K562 (cell line): ENCODE data around the gene NUP50. TPM values are rescaled to one million over a fixed set of nuclear protein-coding genes. Genes with fewer than 3 reads are reported as not detected.

Source experiments
- ATAC-seq: fragments of 200-7000 bp; cut with Tn5 transposase; 3 replicates; pipeline ENCODE4 v1.9.1; 2020; ENCODE audit warnings: moderate library complexity
- BruUV-seq: library from RNA; stranded (reverse); fragments of 400-500 nt; replicated peaks from 2 replicates; lab custom pipeline; 2021; lab: Mats Ljungman, UMichigan
- CTCF ChIA-PET: fragments of 300-600 bp; formaldehyde crosslinking; extraction: SDS; loops from one replicate; lab custom pipeline; 2021; ENCODE audit warnings: low intra/inter-chr PET ratio; lab: Yijun Ruan, JAX
- POLR2A ChIA-PET: fragments of 300-600, 350-650 bp; sonication (Branson Sonifier 250); formaldehyde crosslinking; extraction: SDS; loops from one replicate; lab custom pipeline; 2021; ENCODE audit warnings: antibody characterized with exemption, inconsistent platforms; lab: Yijun Ruan, JAX
- DNase-seq, 4 experiments: peaks; one replicate each; pipeline versions ENCODE4 v3.0.0 to v3.0.0-alpha.2; 2011 to 2018; ENCODE audit warnings: low spot score in 3 of 4, mixed read lengths in 3 of 4; ENCODE audit errors: extremely low read depth in 1 of 4
- FAIRE-seq: peaks from 2 replicates; lab custom pipeline; 2011; peaks lifted over from hg19 to GRCh38; lab: Jason Lieb, UNC
- H2AFZ ChIP-seq: 2 replicates; pipeline ENCODE4 v1.6.0; 2011; ENCODE audit warnings: low read depth, low read length, control low read depth, inconsistent platforms
- H3K27ac ChIP-seq: fragments of 200-600 bp; 3 replicates; pipeline ENCODE4 v1.8.0; 2011; ENCODE audit warnings: low read depth, mild to moderate bottlenecking, control low read depth, inconsistent platforms, low read length, moderate library complexity, mixed read lengths; ENCODE audit errors: extremely low read depth
- H3K27me3 ChIP-seq, 2 experiments: fragments of 300-600 bp in 1 of 2; 2 replicates in 1 of 2; 3 replicates in 1 of 2; pipeline versions ENCODE4 v1.6.0 to v1.8.0; 2011; ENCODE audit warnings: inconsistent platforms in 2 of 2, low read length in 2 of 2, mild to moderate bottlenecking in 1 of 2, mixed read lengths in 1 of 2, moderate library complexity in 1 of 2; ENCODE audit not compliant: control insufficient read depth in 2 of 2, insufficient read depth in 2 of 2
- H3K36me3 ChIP-seq: fragments of 300-600 bp; 3 replicates; pipeline ENCODE4 v1.8.0; 2011; ENCODE audit warnings: mild to moderate bottlenecking, low read length, inconsistent platforms; ENCODE audit not compliant: control insufficient read depth, insufficient read depth
- H3K4me1 ChIP-seq, 2 experiments: fragments of 200-600 bp in 1 of 2; replicated peaks in 1 of 2; 2 replicates in 1 of 2; 3 replicates in 1 of 2; pipeline versions ENCODE4 v1.5.1 to v1.8.0; 2011; ENCODE audit warnings: inconsistent platforms in 2 of 2, low read length in 2 of 2, mild to moderate bottlenecking in 1 of 2, mixed read lengths in 1 of 2, moderate library complexity in 1 of 2; ENCODE audit not compliant: control insufficient read depth in 2 of 2, insufficient read depth in 2 of 2
- H3K4me2 ChIP-seq: 2 replicates; pipeline ENCODE4 v1.6.1; 2011; ENCODE audit warnings: low read length, control low read depth, inconsistent platforms, mixed read lengths; ENCODE audit not compliant: insufficient read depth
- H3K4me3 ChIP-seq: fragments of 200-600 bp; sonication (generic), shearing (Covaris generic); 2 replicates; pipeline ENCODE4 v1.5.1; 2016; ENCODE audit warnings: control low read depth, inconsistent platforms
- H3K79me2 ChIP-seq: fragments of 200-600 bp; 3 replicates; pipeline ENCODE4 v1.8.0; 2011; ENCODE audit warnings: low read length, inconsistent platforms; ENCODE audit not compliant: control insufficient read depth, insufficient read depth
- H3K9ac ChIP-seq, 2 experiments: 2 replicates each; pipeline versions ENCODE4 v1.6.0 to v1.6.1; 2011; ENCODE audit warnings: low read depth in 2 of 2, low read length in 2 of 2, control low read depth in 1 of 2, inconsistent platforms in 1 of 2, mild to moderate bottlenecking in 1 of 2, mixed read lengths in 1 of 2; ENCODE audit not compliant: insufficient read depth in 1 of 2
- H3K9me1 ChIP-seq: one replicate; pipeline ENCODE4 v1.6.0; 2011; ENCODE audit warnings: inconsistent platforms, mild to moderate bottlenecking, low read length, moderate library complexity; ENCODE audit not compliant: control insufficient read depth, insufficient read depth
- H3K9me3 ChIP-seq: replicated peaks from 2 replicates; pipeline ENCODE4 v1.5.1; 2011; ENCODE audit warnings: low read depth, low read length, inconsistent platforms; ENCODE audit not compliant: control insufficient read depth, insufficient read depth
- H4K20me1 ChIP-seq: replicated peaks from 2 replicates; pipeline ENCODE4 v1.6.1; 2011; ENCODE audit warnings: low read length, inconsistent platforms, mixed read lengths; ENCODE audit not compliant: control insufficient read depth, insufficient read depth
- CBFA2T2 ChIP-seq: fragments of 450-650 bp; conservative IDR thresholded peaks from 2 replicates; pipeline ENCODE4 v1.6.1; 2017; ENCODE audit warnings: mild to moderate bottlenecking
- CBX1 ChIP-seq: sonication (generic); IDR thresholded peaks from 2 replicates; pipeline ENCODE4 v1.6.1; 2016; ENCODE audit warnings: antibody characterized with exemption, low read depth, mild to moderate bottlenecking
- E2F3 ChIP-seq: fragments of 250-450 bp; sonication (Bioruptor Pico); IDR thresholded peaks from 2 replicates; pipeline ENCODE4 v1.4.0; 2020; ENCODE audit warnings: mild to moderate bottlenecking
- FOXK2 ChIP-seq, 2 experiments: fragments of 450-650 bp; IDR thresholded peaks in 1 of 2; conservative IDR thresholded peaks in 1 of 2; 2 replicates each; pipeline ENCODE4 v1.6.1; 2016; ENCODE audit warnings: low read depth in 2 of 2, mild to moderate bottlenecking in 1 of 2
- GABPA ChIP-seq: fragments of 200-800 bp; sonication (Bioruptor generic); conservative IDR thresholded peaks from 2 replicates; pipeline ENCODE4 v1.6.1; 2016; ENCODE audit warnings: low read depth, missing genetic modification characterization, missing compliant biosample characterization
- LARP7 ChIP-seq: fragments of 450-650 bp; IDR thresholded peaks from 2 replicates; pipeline ENCODE4 v1.6.1; 2016
- NFIC ChIP-seq: fragments of 450-650 bp; IDR thresholded peaks from 2 replicates; pipeline ENCODE4 v1.6.1; 2017; ENCODE audit warnings: mild to moderate bottlenecking, inconsistent platforms
- NFIX ChIP-seq: fragments of 250-450 bp; sonication (Bioruptor Pico); IDR thresholded peaks from 2 replicates; pipeline ENCODE4 v1.4.0; 2020; ENCODE audit warnings: low read depth, mild to moderate bottlenecking, moderate library complexity
- SAFB ChIP-seq: fragments of 200-400 bp; formaldehyde crosslinking; IDR thresholded peaks from 2 replicates; pipeline ENCODE4 v1.6.1; 2017; ENCODE audit warnings: low read depth, low read length, borderline replicate concordance
- SP2 ChIP-seq: IDR thresholded peaks from 2 replicates; pipeline ENCODE4 v1.6.1; 2011; ENCODE audit warnings: mild to moderate bottlenecking, low read depth, low read length, moderate library complexity; ENCODE audit not compliant: poor library complexity, severe bottlenecking; ENCODE audit errors: extremely low read depth
- SRSF7 ChIP-seq: fragments of 200-400 bp; formaldehyde crosslinking; optimal IDR thresholded peaks from 2 replicates; pipeline ENCODE3; 2017; ENCODE audit warnings: mild to moderate bottlenecking, low read depth, low read length
- TFE3 ChIP-seq: fragments of 450-650 bp; formaldehyde crosslinking; IDR thresholded peaks from 2 replicates; pipeline ENCODE4 v1.4.0; 2020; ENCODE audit warnings: mild to moderate bottlenecking, mixed read lengths
- ZBTB9 ChIP-seq: fragments of 450-650 bp; formaldehyde crosslinking; IDR thresholded peaks from 2 replicates; pipeline ENCODE4 v1.4.0; 2020; ENCODE audit warnings: mild to moderate bottlenecking, moderate library complexity
- WGBS: fragments of 100-300 bp; shearing (Covaris generic); methylation state at CpG from one replicate; pipeline ENCODE4 v1.1.6; 2016; ENCODE audit warnings: low coverage, mixed read lengths; ENCODE audit not compliant: insufficient coverage; ENCODE audit errors: missing lambda C conversion rate; 5-methylcytosine and 5-hydroxymethylcytosine counted together
- in situ Hi-C: fragments of 300-500 bp; cut with MboI; formaldehyde crosslinking; loops from 4 replicates; pipeline ENCODE4 v1.15.0; 2018; ENCODE audit warnings: inconsistent platforms, mixed read lengths
- intact Hi-C: fragments of 100-400 bp; cut with micrococcal nuclease; formaldehyde crosslinking; loops from 2 replicates; pipeline ENCODE4 v1.14.2; 2022
- polyA plus RNA-seq, 8 experiments: library from polyadenylated mRNA; depleted of rRNA in 4 of 8; stranded (reverse) in 5 of 8; unstranded in 3 of 8; fragments of >200 nt; fragmentation: Nextera tagmentation in 2 of 8; fragmentation: Illumina TruSeq in 1 of 8; extraction: Ambion mirVana in 2 of 8; extraction: Trizol in 1 of 8; gene quantifications; 2 replicates each; pipeline versions ENCODE4 v1.2.1 to v1.2.3, GENCODE V29; 2011 to 2014; ENCODE audit warnings: inconsistent platforms in 1 of 8, missing spikeins in 1 of 8
- total RNA-seq, 7 experiments: library from RNA; depleted of rRNA in 6 of 7; stranded (reverse); fragments of >200 nt in 6 of 7; fragmentation: Illumina TruSeq in 2 of 7; extraction: Trizol in 2 of 7; gene quantifications; 2 replicates each; pipeline versions ENCODE4 v1.2.1 to v1.2.3, GENCODE V29; 2011 to 2021; ENCODE audit warnings: low replicate concordance in 1 of 7
- TF ChIP-seq, protein P1 (sequence below): sonication (generic); formaldehyde crosslinking; IDR thresholded peaks from 2 replicates; pipeline ENCODE4 v1.5.0; 2020; ENCODE audit warnings: missing genetic modification reagents
- TF ChIP-seq, protein P2 (sequence below): sonication (generic); formaldehyde crosslinking; IDR thresholded peaks from 2 replicates; pipeline ENCODE4 v1.8.0; 2023; ENCODE audit warnings: mild to moderate bottlenecking, missing genetic modification reagents
- TF ChIP-seq, protein P3 (sequence below): sonication (generic); formaldehyde crosslinking; IDR thresholded peaks from 2 replicates; pipeline ENCODE4 v1.8.1; 2023; ENCODE audit warnings: mild to moderate bottlenecking, missing genetic modification reagents

Gene NUP50
- total and polyA plus RNA-seq, 9 of the 15 experiments (the other 6 are each of a cell fraction or from before 2014, with no cell fraction given): 23.8 to 83.7 (median 55.3) TPM

DNA sequence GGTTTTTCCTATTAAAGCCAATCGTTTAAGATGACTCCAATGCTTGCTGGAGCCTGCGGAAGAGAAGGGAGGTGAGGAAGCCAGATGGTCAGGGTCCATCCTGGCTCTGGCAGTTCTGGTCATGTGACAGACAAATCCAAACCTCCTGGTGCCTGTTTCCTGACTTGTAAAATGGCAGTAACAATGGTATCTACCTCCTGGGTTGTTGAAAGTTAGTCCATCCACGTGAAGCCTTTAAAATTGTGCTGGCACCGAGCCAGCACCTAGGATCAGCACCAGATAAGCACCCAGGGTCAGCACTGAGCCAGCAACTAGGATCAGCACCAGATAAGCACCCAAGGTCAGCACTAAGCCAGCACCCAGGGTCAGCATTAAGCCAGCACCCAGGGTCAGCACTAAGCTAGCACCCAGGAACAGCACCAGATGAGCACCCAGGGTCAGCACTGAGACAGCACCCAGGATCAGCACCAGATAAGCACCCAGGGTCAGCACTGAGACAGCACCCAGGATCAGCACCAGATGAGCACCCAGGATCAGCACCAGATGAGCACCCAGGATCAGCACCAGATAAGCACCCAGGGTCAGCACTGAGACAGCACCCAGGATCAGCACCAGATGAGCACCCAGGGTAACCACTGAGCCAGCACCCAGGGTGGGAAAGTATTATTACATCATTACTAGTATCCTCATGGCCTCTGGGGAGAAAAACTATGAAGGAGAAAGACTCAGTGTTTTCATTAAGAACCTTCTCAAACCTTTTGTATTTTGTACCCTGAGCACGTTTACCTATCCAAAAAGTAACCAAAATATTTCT is 59.8 kb downstream of the NUP50 start:
- BruUV-seq: no TSS peak
- Histone ChIP-seq H3K27me3 (peaks cover 0 to 4% of the 10 kb centered on the region in 2 experiments; a peak in 1 of 5 replicates), H3K9ac (no peak overlapping the region), H3K4me2 (no peak overlapping the region), H3K79me2 (no peaks in the 10 kb centered on the region), H3K27ac (no peak overlapping the region), H3K9me1 (no peaks in the 10 kb centered on the region), H3K9me3 (no peaks in the 10 kb centered on the region), H2AFZ (no peak overlapping the region), H3K4me1 (peaks cover 0 to 17% of the 10 kb centered on the region in 2 experiments; a peak in 2 of 5 replicates), H3K36me3 (no peaks in the 10 kb centered on the region), H3K4me3 (no peak overlapping the region), H4K20me1 (peaks cover 6% of the 10 kb centered on the region; the same call in 1 of the 2 replicates)
- in situ Hi-C loops: no loop called here
- ATAC-seq (no peak), FAIRE-seq (no peak), DNase-seq (peak in 2 of 4 experiments; percentile 16 to 35)
- 8% methylated on average over 5 of the region's 5 CpGs for WGBS
- intact Hi-C loops: no loop called here
- POLR2A ChIA-PET: no interaction called here
- CTCF ChIA-PET: no interaction called here
- TF ChIP-seq CBFA2T2 (no peak), ZBTB9 (CRISPR knock-in tag) (no peak), SAFB (no peak), E2F3 (CRISPR knock-in tag) (no peak), CBX1 (no peak), GABPA (tag) (no peak), SP2 (no peak), NFIC (peak; percentile 96), FOXK2 (conservative IDR thresholded peaks at IDR 0.05 in 1 of 2, IDR thresholded peaks at IDR 0.05 in 1 of 2; ENCODE audit: low read depth in 2 of 2) (no peak), LARP7 (no peak), TFE3 (CRISPR knock-in tag) (peak; percentile 61), SRSF7 (no peak), NFIX (CRISPR knock-in tag) (peak; percentile 84)
- TF ChIP-seq, protein P1, sequence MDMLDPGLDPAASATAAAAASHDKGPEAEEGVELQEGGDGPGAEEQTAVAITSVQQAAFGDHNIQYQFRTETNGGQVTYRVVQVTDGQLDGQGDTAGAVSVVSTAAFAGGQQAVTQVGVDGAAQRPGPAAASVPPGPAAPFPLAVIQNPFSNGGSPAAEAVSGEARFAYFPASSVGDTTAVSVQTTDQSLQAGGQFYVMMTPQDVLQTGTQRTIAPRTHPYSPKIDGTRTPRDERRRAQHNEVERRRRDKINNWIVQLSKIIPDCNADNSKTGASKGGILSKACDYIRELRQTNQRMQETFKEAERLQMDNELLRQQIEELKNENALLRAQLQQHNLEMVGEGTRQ (CRISPR knock-in tag): peak; percentile 25; the same call in 1 of the 2 replicates
- TF ChIP-seq, protein P2, sequence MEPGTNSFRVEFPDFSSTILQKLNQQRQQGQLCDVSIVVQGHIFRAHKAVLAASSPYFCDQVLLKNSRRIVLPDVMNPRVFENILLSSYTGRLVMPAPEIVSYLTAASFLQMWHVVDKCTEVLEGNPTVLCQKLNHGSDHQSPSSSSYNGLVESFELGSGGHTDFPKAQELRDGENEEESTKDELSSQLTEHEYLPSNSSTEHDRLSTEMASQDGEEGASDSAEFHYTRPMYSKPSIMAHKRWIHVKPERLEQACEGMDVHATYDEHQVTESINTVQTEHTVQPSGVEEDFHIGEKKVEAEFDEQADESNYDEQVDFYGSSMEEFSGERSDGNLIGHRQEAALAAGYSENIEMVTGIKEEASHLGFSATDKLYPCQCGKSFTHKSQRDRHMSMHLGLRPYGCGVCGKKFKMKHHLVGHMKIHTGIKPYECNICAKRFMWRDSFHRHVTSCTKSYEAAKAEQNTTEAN: no peak
- TF ChIP-seq, protein P3, sequence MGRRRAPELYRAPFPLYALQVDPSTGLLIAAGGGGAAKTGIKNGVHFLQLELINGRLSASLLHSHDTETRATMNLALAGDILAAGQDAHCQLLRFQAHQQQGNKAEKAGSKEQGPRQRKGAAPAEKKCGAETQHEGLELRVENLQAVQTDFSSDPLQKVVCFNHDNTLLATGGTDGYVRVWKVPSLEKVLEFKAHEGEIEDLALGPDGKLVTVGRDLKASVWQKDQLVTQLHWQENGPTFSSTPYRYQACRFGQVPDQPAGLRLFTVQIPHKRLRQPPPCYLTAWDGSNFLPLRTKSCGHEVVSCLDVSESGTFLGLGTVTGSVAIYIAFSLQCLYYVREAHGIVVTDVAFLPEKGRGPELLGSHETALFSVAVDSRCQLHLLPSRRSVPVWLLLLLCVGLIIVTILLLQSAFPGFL: no peak
